Esophagus muscularis mucosa (tissue), 4 donors: ENCODE measurements around the gene TNC.

Experiments
- EP300 ChIP-seq: sonication (generic); formaldehyde crosslinking; IDR thresholded peaks from one replicate; pipeline ENCODE4 v1.6.1; 2017; ENCODE audit warnings: antibody characterized with exemption
- POLR2A ChIP-seq: fragments of 450-650 bp; IDR thresholded peaks from one replicate; pipeline ENCODE4 v1.6.1; 2017; ENCODE audit warnings: antibody characterized with exemption, moderate library complexity, mild to moderate bottlenecking, low read depth
- POLR2AphosphoS5 ChIP-seq, 2 donors: sonication (generic); formaldehyde crosslinking; IDR thresholded peaks; one replicate each; pipeline ENCODE4 v1.6.1; 2017; ENCODE audit warnings: antibody characterized with exemption in 2 of 2
- TF ChIP-seq, protein P1 (sequence below), 3 experiments: fragments of 200-600 bp in 2 of 3; fragments of 450-650 bp in 1 of 3; sonication (generic) in 2 of 3; IDR thresholded peaks; one replicate each; pipeline ENCODE4 v1.5.1; 2017 to 2019; ENCODE audit warnings: antibody characterized with exemption in 3 of 3, mild to moderate bottlenecking in 2 of 3, moderate library complexity in 1 of 3

DNA sequence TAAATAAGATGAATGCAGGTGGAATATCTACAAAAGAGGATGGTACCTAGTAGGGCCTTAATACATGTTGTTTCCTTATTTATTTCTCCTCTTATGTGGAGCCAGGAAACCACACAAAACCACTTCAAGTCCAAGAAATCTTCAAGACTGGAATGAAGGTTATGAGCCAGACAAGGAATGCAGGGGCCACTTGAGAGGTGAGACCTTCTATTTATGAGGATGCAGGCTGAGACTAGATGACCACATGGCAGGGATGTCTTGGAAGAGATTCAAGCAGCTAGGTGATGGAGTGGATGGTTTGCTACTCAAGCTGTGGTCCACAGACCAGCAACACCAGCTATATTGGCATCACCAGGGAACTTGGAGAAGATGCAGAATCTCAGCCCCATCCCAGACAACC lies 92.2 kb downstream of the TNC start:
- TF ChIP-seq, protein P1, sequence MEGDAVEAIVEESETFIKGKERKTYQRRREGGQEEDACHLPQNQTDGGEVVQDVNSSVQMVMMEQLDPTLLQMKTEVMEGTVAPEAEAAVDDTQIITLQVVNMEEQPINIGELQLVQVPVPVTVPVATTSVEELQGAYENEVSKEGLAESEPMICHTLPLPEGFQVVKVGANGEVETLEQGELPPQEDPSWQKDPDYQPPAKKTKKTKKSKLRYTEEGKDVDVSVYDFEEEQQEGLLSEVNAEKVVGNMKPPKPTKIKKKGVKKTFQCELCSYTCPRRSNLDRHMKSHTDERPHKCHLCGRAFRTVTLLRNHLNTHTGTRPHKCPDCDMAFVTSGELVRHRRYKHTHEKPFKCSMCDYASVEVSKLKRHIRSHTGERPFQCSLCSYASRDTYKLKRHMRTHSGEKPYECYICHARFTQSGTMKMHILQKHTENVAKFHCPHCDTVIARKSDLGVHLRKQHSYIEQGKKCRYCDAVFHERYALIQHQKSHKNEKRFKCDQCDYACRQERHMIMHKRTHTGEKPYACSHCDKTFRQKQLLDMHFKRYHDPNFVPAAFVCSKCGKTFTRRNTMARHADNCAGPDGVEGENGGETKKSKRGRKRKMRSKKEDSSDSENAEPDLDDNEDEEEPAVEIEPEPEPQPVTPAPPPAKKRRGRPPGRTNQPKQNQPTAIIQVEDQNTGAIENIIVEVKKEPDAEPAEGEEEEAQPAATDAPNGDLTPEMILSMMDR (IDR thresholded peaks at IDR 0.05): no peak
- no peak for TF ChIP-seq POLR2AphosphoS5 (IDR thresholded peaks at IDR 0.05)
- no peak for TF ChIP-seq POLR2A
- TF ChIP-seq EP300: no peak
